Stimulated activated CD8-positive, alpha-beta memory T cell treated with anti-CD3 and anti-CD28 coated beads, Interleukin-12 subunit alpha, Interleukin-12 subunit beta, amount 100 ng/mL, for 4 hours (primary cell): ENCODE measurements around the gene CCDC91.

Experiments used
- DNase-seq: peaks from one replicate; pipeline ENCODE4 v3.0.0-alpha.2; 2020; ENCODE audit warnings: low read depth

CCDC91 gene

GRCh38 chr12:28582672-28583376, 392.6 kb downstream of the CCDC91 start:
- no peak for DNase-seq

GRCh38 chr12:28583701-28584261, 393.5 kb downstream of the CCDC91 start:
- no peak for DNase-seq

- DNase-seq, result no peak
Measured at GRCh38 chr12:28585146-28585545, 394.9 kb downstream of the CCDC91 start.

GRCh38 chr12:28586481-28586880, 396.2 kb downstream of the CCDC91 start:
- no peak for DNase-seq

GRCh38 chr12:28591831-28592230, 401.6 kb downstream of the CCDC91 start:
- DNase-seq, result no peak
